ENCODE data around the gene LTBP3.
"Not testable (repeated sequence)": the region's sequence is repeated elsewhere in the genome, so short reads cannot be mapped to it uniquely, and the experiment has no call there.

- not testable (repeated sequence) for TF ChIP-seq POLR2AphosphoS5 (IDR thresholded peaks at IDR 0.05; ENCODE audit: borderline replicate concordance, low read depth, low read length); EZH2 (IDR thresholded peaks at IDR 0.05)
These were observed 6.9 kb upstream of the LTBP3 start for GRCh38 chr11:65564879-65565559.

Data from SK-N-MC (cell line).